Stomach (tissue), 4 donors: ENCODE measurements around the gene TLR6.

Experiments used
- CTCF ChIP-seq, 7 experiments: fragments of 450-650 bp in 4 of 7; fragments of 200-600 bp in 3 of 7; sonication (generic) in 3 of 7; IDR thresholded peaks; one replicate each; pipeline ENCODE4 v1.5.1; 2016 to 2019; ENCODE audit warnings: antibody characterized with exemption in 7 of 7, control low read depth in 2 of 7, mild to moderate bottlenecking in 1 of 7
- POLR2A ChIP-seq, 4 donors: fragments of 450-650 bp; IDR thresholded peaks; one replicate each; pipeline ENCODE4 v1.6.1; 2016; ENCODE audit warnings: antibody characterized with exemption in 4 of 4, control low read depth in 2 of 4, mild to moderate bottlenecking in 1 of 4, moderate library complexity in 1 of 4
- POLR2AphosphoS5 ChIP-seq, 3 donors: sonication (generic); formaldehyde crosslinking; IDR thresholded peaks; one replicate each; pipeline ENCODE4 v1.6.1; 2016; ENCODE audit warnings: antibody characterized with exemption in 3 of 3

GRCh38 chr4:38859501-38859900, 2.9 kb upstream of the TLR6 start:
- TF ChIP-seq CTCF (IDR thresholded peaks at IDR 0.05) (no peak), POLR2A (IDR thresholded peaks at IDR 0.05) (no peak), POLR2AphosphoS5 (IDR thresholded peaks at IDR 0.05) (no peak)
